Measurements from ENCODE around the gene LRRC75A.

Gene LRRC75A

GRCh38 chr17:16475179-16475704 lies 16.8 kb downstream of the LRRC75A start:
- TF ChIP-seq TAF1 (IDR thresholded peaks at IDR 0.05; ENCODE audit: borderline replicate concordance, insufficient read depth, low read length) (no peak), REST (IDR thresholded peaks at IDR 0.05; ENCODE audit: insufficient read depth in 1 of 2, low read depth in 2 of 2, low read length in 2 of 2) (no peak), FOXP2 (optimal IDR thresholded peaks at IDR 0.05; ENCODE audit: borderline replicate concordance, extremely low read depth, extremely low read length, insufficient read depth) (no peak), POLR2AphosphoS5 (IDR thresholded peaks at IDR 0.05; ENCODE audit: low read depth, low read length) (no peak)

- no peak for TF ChIP-seq REST (IDR thresholded peaks at IDR 0.05; ENCODE audit: insufficient read depth in 1 of 2, low read depth in 2 of 2, low read length in 2 of 2)
- no peak for TF ChIP-seq SIN3A (IDR thresholded peaks at IDR 0.05; ENCODE audit: borderline replicate concordance, insufficient read depth, low read length)
- TF ChIP-seq FOXP2 (optimal IDR thresholded peaks at IDR 0.05; ENCODE audit: borderline replicate concordance, extremely low read depth, extremely low read length, insufficient read depth): no peak
- TF ChIP-seq TAF1 (IDR thresholded peaks at IDR 0.05; ENCODE audit: borderline replicate concordance, insufficient read depth, low read length): no peak
- TF ChIP-seq POLR2AphosphoS5 (IDR thresholded peaks at IDR 0.05; ENCODE audit: low read depth, low read length): no peak
These were observed 17.8 kb downstream of the LRRC75A start for GRCh38 chr17:16474012-16474725.

GRCh38 chr17:16473044-16474011 lies 18.7 kb downstream of the LRRC75A start:
- TF ChIP-seq TAF1 (IDR thresholded peaks at IDR 0.05; ENCODE audit: borderline replicate concordance, insufficient read depth, low read length): no peak
- TF ChIP-seq FOXP2 (optimal IDR thresholded peaks at IDR 0.05; ENCODE audit: borderline replicate concordance, extremely low read depth, extremely low read length, insufficient read depth): no peak
- TF ChIP-seq SIN3A (IDR thresholded peaks at IDR 0.05; ENCODE audit: borderline replicate concordance, insufficient read depth, low read length): no peak
- TF ChIP-seq REST (IDR thresholded peaks at IDR 0.05; ENCODE audit: insufficient read depth in 1 of 2, low read depth in 2 of 2, low read length in 2 of 2): no peak
- no peak for TF ChIP-seq POLR2AphosphoS5 (IDR thresholded peaks at IDR 0.05; ENCODE audit: low read depth, low read length)

GRCh38 chr17:16472539-16472938 lies 19.5 kb downstream of the LRRC75A start:
- no peak for TF ChIP-seq SIN3A (IDR thresholded peaks at IDR 0.05; ENCODE audit: borderline replicate concordance, insufficient read depth, low read length)
- no peak for TF ChIP-seq REST (IDR thresholded peaks at IDR 0.05; ENCODE audit: insufficient read depth in 1 of 2, low read depth in 2 of 2, low read length in 2 of 2)
- TF ChIP-seq TAF1 (IDR thresholded peaks at IDR 0.05; ENCODE audit: borderline replicate concordance, insufficient read depth, low read length): no peak
- no peak for TF ChIP-seq POLR2AphosphoS5 (IDR thresholded peaks at IDR 0.05; ENCODE audit: low read depth, low read length)
- TF ChIP-seq FOXP2 (optimal IDR thresholded peaks at IDR 0.05; ENCODE audit: borderline replicate concordance, extremely low read depth, extremely low read length, insufficient read depth): no peak
